NK-92 treated with Interleukin-12 subunit alpha and Interleukin-12 subunit beta, amount 100 ng/mL, for 24 hours (cell line): Measurements from ENCODE around the gene HOXA7.

ENCODE experiments used
- DNase-seq: peaks from one replicate; lab custom pipeline; 2025; lab: John Stamatoyannopoulos, UW

The HOXA7 gene

DNA sequence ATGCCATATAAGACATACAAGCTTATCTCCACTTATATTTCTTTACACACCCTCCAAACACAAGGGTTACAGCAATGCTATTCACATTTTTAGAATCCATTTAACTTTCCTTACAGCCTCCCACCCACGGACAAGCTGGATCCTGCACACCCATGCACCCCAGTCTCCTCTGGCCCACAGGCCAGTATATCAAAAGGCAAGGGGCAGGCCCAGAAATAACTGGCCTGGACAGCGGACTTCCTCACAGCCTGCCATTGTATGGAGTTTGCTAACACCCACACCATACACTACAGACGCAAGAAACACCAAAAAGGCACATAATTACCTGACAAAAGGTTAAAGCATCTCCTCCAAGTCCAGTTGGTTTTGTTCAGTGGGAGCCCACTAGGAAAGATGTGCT lies 37.9 kb downstream of the HOXA7 start:
- DNase-seq, result no peak

DNA sequence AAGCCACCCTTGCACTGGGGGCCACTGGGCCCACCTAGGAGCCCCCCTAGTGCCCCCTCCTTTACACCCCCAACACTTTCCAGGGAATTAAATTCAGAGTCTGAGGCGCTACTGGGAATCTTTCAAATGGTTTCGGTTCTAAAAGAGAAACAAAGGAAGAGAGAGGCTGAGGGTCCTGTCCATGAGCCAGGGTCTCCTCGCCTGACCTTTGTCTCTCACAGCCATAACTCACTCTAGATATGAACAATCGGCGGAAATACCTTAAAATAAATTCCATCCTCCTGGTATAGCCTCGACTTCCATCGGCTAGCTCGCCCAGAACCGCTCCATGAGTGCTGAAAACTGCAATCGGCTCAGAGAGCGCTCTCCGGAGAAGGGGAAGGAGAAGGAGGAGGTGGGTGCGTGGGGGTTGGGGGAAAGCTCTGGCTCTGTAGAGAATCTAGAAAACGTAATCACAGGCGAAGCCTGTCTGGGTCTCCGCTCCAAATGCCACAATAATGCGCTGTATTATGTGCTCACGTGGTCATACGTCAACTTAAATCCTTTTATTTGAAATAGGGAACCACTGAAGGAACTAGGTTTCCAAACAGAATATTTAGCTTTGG lies 38.5 kb downstream of the HOXA7 start:
- DNase-seq, result no peak

DNA sequence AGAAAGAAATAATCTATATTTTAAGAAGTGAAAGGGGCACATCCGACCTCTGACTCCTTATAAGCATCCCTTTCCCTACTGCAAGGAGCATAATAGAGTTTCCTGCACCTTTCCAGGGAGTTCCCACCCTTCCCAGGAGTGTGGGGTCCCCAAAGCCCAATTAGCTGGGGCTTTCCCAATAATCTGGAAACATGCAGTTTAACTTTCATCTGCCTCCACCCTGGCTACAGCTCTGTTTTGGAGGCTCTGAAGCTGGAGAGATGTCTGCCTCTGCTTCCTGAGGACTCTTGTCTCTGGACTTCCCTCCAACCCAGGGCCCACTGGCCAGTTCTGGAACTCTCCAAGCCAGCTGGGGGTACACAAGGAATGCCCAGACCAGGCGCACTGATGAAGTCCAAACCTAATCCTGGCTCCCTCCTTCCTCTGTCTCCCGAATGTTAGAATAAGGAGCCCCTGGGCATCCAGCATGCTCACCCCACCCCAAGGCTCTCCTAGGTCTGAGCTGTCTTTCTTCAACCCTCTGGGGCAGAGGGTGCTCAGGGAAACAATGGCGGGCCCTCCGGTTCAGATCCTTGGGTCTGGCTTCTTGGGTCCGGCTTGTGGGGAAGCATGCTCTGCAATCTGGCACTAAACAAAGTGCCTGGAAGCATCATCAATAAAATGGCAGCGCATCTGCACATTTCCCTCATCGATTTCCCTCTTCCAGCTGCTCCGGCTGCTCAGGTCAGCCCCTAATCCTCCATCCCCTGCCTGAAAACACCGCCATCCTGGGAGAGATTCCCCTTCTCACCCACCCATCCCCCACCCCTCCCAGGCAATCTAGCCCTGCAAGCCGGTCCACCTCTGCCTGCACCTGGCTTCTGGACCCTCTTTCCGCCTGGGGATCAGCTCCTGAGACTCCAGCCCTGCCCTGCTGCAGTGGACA lies 39.3 kb downstream of the HOXA7 start:
- DNase-seq, result no peak

DNA sequence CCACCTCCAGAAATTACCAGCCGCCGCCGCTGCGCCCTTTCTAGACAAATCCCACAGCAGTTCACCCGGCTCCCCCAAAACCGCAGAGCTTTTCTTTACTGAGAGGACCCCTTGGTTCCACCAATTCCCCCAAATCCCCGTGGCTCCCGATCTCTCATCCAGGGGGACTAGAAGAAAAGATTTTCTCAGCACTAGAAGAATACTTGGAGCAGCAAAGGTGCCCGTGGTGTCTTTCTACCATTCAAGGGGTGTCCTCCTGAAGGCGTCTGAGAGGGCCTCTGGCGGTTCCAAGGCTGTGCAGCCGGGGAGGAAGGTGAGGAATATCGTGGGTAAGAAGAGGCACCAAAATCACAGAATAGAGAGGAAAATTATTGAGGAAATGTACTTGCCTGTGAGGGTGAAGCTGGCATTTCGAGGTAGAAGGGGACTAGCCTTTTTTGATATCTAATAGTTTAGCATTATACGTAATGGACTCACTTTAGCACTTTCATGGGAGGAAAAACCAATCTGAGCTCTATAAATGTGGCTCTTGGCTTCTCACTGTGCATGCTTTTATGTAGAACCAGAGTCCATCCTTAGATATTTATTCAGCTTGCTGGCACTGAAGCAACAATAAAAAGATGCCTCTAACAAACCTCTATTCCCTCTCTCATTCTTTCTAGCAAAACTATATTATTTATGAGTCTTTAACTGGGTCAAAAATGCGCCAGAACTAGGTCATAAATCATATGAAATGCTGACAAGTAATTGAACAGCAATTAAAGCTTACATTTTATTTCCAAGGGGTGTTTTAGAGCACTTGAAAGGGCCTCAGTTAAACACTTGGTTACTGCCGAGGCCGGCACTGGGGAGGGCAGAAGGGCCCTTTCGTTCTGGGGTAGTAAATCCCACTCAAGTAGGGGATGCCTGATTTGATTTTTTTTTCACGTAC lies 40.2 kb downstream of the HOXA7 start:
- DNase-seq, result no peak

DNA sequence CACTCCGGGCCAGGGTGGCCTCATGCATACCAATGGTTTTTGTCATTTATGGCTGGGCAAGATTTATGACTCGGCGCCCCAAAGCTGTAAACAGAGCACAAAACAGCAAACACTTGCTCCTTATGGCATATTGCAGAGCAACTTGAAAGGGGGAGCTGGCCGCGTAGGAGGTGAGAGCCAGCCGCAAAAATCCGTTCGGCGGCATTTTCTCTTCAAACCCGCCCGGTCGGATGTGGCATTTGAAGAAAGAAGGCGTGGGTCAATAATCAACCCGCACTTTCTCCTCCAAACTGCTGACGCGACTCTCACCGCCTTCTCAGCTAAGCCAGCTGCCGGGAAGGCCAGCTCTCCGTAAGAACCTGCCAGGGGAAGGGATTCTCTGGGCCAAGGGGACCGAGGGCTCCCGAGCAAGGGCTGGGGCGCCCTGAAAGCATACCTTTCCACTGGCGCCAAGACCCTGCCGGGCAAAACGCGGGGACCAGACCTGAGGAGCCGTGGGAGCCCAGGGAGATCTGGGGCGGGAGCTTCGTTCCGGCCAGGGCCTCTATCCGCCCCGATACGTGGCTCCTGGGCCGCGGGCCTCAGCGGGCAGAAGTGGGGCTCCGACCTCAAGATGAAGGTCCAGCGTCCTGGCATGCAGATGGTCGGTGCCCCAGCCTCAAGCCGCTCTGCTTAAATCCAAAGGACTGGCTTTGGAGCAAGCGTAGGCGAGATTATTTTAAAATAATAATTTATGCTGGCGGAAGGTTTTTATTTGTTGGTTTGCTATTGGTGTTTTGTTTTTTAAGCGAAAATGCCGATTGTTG lies 41.1 kb downstream of the HOXA7 start:
- DNase-seq, result no peak

DNA sequence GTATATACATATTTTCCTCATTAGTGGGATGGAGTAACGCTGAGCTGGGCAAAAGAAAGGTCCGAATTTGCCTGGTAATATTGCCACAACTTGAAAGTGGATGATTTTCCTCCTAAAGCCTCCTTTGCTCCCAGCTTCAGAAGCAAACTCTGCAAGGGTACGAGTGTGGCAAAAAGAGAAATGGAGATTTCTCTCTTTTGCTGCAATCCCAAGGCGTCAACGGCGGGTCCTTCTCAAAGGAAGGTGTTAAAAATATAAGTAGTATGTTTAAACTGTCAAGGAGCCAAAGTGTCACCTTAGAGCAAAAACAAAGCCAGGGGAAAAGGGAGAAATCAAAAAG lies 41.6 kb downstream of the HOXA7 start:
- DNase-seq, result no peak

DNA sequence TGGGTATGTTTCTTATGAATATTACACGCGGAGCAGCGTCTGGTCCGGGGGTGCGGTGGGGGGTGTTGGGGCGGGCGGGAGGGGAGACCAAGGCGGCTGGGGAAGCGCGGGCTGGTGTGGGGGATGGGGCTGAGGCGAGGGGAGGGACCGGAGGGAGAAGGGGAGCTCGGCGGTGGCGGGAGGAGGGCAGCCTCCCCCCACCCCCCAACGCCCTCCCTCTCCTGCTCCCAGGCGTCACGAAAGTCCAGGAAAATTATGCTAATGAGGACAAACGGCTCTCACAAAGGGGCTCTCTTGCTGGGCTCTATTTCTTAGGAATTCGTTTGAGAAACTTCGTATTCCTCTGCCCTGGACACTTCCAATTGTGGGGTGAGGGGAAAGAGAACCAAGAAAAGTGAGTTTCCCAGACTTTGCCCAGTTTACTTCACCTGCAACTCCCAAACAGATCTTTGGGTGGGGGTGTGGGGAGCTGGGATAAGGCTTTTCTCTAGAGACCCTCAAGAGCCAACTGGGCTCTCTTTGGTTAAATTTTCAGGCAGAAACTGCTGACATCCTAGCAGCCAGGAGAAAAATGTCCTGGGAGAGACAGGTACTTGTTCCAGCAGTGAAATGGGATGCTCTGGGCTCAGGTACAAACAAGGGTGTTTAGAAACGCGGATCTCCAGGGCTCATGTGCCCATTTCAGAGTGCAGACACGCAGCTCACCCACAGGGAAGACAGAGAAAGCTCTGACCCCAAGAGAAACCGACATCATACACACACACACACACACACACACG lies 42.3 kb downstream of the HOXA7 start:
- no peak for DNase-seq

DNA sequence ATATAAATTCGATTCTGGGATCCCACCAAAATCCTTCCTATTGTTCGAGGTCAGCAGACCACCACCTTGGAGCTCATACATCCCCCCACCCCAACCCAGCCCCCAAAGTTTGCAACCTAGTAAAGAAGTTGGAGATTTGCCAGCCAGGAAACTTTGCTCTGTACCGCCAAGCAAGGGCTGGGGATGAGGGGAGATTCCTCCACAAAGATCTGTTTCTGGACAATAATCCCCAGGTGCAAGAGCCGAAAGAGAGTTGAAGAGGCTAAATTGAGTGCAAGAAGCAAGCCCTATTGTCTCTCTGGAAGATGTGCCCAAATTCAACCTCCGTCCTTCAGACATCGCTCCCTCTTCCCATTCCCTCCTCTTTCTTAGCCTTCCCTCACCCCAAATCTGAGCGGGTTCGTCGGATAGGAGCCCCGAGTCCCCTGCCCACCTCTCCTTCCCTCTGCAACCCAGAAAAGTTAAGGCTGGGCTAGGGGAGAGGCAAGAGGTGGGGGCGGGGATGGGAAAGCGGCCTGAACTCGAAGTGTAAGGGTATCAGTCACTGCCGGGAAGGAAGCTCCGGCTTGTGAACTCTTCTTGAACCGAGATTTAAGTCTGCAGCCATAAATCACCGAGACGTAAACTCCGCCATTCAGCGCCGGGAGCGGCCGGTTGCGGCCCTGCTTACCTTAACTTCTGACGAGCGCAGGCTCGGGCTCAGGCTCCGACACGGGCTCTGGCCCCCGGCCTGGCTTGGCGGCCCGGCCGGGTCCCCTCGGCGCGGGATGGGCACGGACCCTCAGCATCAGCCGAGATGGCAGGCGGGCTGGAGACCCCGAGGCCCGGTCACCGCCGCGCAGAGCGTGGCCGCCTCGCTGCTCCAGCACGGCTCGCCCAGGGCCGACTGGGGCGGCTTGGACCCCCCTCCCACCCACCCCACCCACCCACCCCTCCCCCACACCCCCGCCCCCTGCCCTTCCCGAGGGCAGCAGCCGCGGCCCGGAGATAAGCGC lies 43.2 kb downstream of the HOXA7 start:
- no peak for DNase-seq

DNA sequence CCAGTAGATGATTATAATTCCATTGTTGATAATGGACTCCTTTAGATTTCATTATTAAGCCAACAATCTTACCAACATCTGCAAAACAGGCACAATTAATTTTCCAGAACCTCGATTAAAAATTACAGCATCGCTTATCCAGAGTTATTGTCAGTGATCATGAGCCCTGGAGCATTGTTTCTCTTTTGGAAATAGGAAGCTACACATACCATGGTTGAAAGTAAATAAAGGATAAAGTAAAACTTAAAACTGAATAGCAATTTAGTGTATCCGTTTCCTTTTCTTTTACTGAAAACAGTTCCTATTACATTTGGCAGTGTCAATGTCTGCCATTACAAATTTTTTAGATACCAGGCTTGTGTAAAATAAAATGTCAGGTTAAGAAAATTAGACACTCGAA lies 44.1 kb downstream of the HOXA7 start:
- no peak for DNase-seq

DNA sequence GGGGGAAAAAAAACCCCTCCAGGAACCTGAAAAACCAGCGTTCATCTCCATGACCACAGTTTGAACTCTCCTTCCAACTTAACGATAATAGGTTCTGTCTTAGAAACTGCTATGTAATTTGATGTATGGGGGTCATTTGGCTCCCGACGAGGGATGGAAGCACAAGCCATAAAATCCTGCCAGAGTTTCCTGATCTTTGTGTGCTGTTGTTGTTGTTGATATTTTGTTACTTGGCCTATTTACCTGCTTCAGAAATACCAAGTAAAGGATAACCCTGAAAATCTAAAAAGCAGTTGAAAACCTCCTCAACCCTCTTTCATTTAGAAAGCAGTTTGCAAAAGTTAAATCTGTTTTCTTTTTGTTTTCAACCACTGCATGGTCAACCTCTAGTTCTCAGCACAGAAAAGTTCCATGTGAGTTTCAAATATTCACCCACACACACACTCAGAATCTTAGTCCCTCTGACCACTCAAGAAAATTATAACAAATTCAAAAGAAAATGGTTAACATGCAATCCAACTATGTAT lies 44.7 kb downstream of the HOXA7 start:
- no peak for DNase-seq

DNA sequence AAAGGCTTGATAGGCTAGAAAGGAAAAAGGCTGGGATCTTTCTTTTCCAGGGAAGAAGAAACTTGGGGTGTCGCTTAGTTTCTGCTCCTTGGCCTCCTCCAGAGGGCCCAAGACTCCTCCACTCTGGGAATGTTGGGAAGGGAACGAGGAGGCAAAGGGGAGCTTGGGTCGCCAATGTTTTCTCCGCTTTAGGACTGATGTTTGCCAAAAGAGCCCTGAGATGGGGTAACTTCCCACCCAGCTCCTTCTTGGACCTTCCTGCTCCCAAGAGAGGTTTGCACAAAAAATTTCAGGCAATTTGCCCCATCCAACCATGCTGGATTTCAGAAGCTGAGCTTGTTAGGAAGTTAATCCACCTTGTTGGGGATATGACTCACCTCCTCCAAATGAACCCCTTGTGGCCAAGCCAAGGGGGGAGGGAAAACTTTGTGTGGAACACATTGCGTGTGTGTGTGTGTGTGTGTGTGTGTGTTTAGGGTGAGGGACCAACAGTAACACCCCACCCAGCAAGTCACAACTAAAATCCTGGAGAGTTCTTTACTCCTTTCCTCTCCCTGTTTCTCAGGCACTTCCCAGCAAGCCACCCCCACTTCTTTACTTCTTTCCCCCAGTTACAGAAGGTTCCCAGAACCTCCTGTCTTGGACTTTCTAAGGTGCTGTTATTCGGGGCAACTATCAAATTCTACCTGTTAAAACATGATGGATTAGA lies 45.3 kb downstream of the HOXA7 start:
- DNase-seq, result no peak

DNA sequence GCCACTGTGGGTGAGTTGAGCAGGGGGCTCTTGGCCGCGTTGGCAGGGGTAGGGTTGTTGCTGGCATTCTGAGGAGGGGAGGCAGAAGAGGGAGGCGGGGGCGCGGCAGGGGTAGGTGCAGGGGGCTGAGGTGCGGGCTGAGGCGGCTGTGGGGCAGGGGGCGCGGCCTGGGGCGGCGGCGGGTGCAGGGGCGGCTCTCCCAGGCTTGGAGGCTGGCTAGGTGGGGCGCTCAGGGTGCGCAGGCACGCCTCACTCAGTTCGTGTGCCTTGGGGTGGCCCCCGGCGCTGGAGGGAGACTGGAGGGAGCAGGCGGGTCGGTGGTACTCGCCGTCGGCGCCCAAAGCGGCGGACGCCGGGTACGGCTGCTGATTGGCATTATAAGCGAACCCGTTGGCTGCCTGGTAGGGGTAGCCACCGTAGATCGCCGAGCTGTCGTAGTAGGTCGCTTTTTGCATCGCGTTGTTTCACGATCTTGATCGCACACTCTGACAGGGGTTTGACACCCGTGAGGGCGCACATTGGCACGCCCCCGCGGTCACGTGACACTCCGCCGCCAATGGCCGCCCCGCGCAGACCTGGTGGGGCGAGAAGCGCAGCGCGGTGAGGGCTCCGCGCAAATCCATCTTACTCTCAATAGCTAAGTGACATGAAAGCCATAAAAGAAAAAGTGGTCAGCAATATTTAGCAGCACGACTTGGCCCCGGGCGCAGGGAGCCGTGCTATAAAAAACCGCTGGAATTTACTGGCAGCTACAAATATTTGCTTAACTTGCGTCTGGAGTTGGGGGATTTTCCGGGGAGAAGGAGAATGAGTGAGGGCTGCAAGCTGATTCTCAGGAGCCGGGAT lies 46.1 kb downstream of the HOXA7 start:
- DNase-seq, result no peak

DNA sequence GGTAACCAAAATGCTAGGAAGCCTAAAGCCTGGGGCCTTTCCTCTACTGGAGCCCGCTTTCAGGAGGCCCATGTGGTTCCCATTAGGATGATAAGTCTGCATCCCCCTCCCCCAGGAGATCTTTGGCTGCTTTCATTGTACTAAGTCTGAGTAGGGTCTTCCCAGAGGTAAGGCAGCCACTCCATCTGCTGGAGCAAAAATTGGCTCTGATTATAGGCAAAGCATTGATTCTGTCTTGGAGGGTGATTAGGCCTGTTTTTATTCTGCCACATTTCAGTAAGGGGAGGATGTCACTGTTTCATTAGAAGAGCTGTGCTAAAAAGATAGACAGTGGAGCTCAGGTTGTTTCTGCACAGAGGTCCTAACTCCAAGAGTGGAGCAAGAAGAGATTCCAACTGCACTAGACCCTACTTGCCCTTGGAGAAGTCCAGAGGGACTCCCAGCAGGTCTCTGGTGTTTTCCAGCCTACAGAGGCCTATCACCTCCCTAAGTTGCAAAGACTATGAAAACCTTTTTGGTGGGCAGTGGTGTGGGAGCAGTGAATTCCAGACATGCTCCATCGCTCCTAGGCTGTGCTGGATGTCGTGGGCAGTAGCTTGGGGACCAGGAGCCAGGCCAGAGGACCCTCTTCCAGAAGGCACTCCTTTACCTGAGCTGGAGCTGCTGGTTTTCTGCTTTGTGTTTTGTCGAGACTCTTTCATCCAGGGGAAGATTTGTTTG lies 46.8 kb downstream of the HOXA7 start:
- no peak for DNase-seq

DNA sequence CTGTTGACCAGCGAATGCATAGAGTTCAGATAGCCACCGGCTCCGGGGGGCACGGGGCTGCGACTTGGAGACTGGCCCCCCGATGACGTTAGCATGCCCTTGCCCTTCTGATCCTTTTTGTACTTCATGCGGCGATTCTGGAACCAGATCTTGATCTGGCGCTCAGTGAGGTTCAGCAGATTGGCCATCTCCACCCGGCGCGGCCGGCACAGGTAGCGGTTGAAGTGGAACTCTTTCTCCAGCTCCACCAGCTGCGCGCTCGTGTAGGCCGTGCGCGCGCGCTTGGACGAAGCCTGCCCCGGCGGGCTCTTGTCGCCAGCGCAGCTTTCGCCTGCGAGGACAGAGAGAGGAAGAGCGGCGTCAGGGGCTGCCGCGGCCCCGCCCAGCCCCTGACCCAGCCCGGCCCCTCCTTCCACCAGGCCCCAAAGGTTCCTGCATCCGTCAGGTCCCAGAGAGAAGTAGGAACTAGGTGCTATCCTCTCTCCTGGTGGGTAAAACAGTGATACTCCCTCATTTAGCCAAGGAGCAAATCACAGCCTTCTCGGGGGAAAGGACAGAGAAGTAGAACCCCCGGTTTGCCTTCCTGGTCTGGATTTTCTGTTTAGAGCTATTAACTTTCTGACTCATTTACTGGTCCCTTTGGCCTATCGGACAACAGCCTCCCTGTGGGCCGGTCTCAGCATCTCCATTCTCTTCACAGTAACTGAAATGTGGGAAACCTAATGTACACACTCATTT lies 47.9 kb downstream of the HOXA7 start:
- DNase-seq, result no peak

DNA sequence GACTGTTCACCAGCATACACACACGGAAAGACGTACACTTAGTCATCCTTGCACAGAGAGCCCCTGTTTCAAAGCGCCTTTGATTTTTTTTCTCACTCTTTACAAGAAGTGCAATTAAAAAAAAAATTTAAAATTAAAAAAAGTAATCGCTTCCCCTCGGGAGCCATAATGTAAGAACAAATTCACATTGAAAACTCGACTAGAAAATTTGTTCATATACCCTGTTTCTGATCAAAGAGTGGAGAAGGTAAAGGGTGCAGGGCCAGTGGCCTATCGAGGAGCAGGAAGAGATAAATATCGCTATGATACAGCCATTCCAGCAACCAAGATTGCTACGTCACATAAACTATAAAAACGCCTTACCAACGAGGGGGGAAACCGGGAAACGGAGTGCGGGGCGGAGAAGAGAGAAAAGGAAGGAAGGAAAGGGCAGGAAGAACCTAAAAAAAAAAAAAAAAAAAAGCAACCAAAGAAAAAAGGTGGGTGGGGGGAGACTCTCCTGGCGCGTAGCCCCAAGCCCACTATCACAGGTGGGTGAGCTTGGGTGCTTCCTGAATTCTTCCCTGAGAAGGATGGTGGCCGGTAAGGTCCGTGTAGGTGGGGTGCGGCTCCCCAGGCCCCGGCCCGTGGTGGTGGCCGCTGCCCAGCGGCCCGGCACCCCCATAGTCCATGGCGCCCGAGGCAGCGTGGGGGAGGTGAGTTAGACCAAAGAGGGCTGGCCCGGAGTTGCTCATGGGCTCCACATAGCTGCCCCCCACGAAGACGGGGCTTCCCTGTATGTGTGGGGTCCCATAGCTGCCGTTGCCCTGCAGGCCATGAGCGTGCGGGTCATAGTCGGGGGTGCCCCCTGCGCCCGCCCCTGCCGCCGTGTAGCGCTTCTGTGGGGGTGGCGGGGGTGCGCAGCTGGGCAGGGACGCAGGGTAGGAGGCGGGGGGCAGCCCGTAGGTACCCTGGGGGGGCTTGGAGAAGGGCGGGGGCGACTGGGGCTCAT lies 48.8 kb downstream of the HOXA7 start:
- DNase-seq, result no peak
